ENCODE data around the gene C4orf17. TPM values are rescaled to one million over a fixed set of nuclear protein-coding genes. Genes with fewer than 3 reads are reported as not detected.
A peak's percentile ranks its signal among the peaks of the same experiment; 100 is the strongest.
"Not testable (repeated sequence)": the region's sequence is repeated elsewhere in the genome, so short reads cannot be mapped to it uniquely, and the experiment has no call there.

The C4orf17 gene
- total and polyA plus RNA-seq, 9 donors, result 0.06 to 0.25 (median 0.15) TPM; not detected in 5

GRCh38 chr4:99485212-99485611 is 25.6 kb upstream of the C4orf17 start:
- Histone ChIP-seq H3K27me3 (ENCODE audit: control insufficient read depth, insufficient read depth, low read length) (no peaks in the 10 kb centered on the region), H3K36me3 (ENCODE audit: control insufficient read depth, insufficient read depth, low read length) (no peaks in the 10 kb centered on the region), H3K4me1 (ENCODE audit: control insufficient read depth, insufficient read depth, low read length) (no peaks in the 10 kb centered on the region), H3K9me3 (replicated peaks; ENCODE audit: control insufficient read depth, low read depth, low read length) (peaks cover 23% of the 10 kb centered on the region), H3K4me3 (ENCODE audit: low read length) (no peak overlapping the region), H3K27ac (ENCODE audit: low read length) (no peak overlapping the region)
- no CpG with 5 or more reads among the region's 1 CpG for WGBS (ENCODE audit: insufficient coverage)
- DNase-seq, result no peak

- not testable (repeated sequence) for H3K4me1 ChIP-seq (ENCODE audit: control insufficient read depth, insufficient read depth, low read length); DNase-seq; H3K36me3 ChIP-seq (ENCODE audit: control insufficient read depth, insufficient read depth, low read length); H3K4me3 ChIP-seq (ENCODE audit: low read length); H3K27ac ChIP-seq (ENCODE audit: low read length); H3K27me3 ChIP-seq (ENCODE audit: control insufficient read depth, insufficient read depth, low read length)
- WGBS (ENCODE audit: insufficient coverage), result no CpG with 5 or more reads among the region's 3 CpGs
- H3K9me3 ChIP-seq (replicated peaks; ENCODE audit: control insufficient read depth, low read depth, low read length), result peaks cover 25% of the 10 kb centered on the region
Observed at GRCh38 chr4:99486648-99487047, 24.2 kb upstream of the C4orf17 start.

GRCh38 chr4:99490286-99490685 is 20.5 kb upstream of the C4orf17 start:
- H3K27ac ChIP-seq (ENCODE audit: low read length), result no peak overlapping the region
- H3K36me3 ChIP-seq (ENCODE audit: control insufficient read depth, insufficient read depth, low read length), result no peaks in the 10 kb centered on the region
- DNase-seq, result peak; percentile 3
- peaks cover 22% of the 10 kb centered on the region for H3K9me3 ChIP-seq (replicated peaks; ENCODE audit: control insufficient read depth, low read depth, low read length)
- H3K4me1 ChIP-seq (ENCODE audit: control insufficient read depth, insufficient read depth, low read length), result no peaks in the 10 kb centered on the region
- no peak overlapping the region for H3K4me3 ChIP-seq (ENCODE audit: low read length)
- H3K27me3 ChIP-seq (ENCODE audit: control insufficient read depth, insufficient read depth, low read length), result no peaks in the 10 kb centered on the region
- no CpG with 5 or more reads among the region's 4 CpGs for WGBS (ENCODE audit: insufficient coverage)

- Histone ChIP-seq H3K27ac (ENCODE audit: low read length) (peak overlapping the region; percentile 10), H3K27me3 (ENCODE audit: control insufficient read depth, insufficient read depth, low read length) (no peaks in the 10 kb centered on the region), H3K9me3 (replicated peaks; ENCODE audit: control insufficient read depth, low read depth, low read length) (no peaks in the 10 kb centered on the region), H3K4me3 (ENCODE audit: low read length) (no peak overlapping the region), H3K4me1 (ENCODE audit: control insufficient read depth, insufficient read depth, low read length) (peaks cover 12% of the 10 kb centered on the region), H3K36me3 (ENCODE audit: control insufficient read depth, insufficient read depth, low read length) (no peaks in the 10 kb centered on the region)
- WGBS (ENCODE audit: insufficient coverage), result 83% methylated on average over 2 of the region's 3 CpGs
- peak; percentile 41 for DNase-seq
Observed at GRCh38 chr4:99504804-99505502, 5.9 kb upstream of the C4orf17 start.

- peaks cover 12% of the 10 kb centered on the region for H3K4me1 ChIP-seq (ENCODE audit: control insufficient read depth, insufficient read depth, low read length)
- no peaks in the 10 kb centered on the region for H3K9me3 ChIP-seq (replicated peaks; ENCODE audit: control insufficient read depth, low read depth, low read length)
- WGBS (ENCODE audit: insufficient coverage), result no CpG with 5 or more reads among the region's 2 CpGs
- no peak overlapping the region for H3K4me3 ChIP-seq (ENCODE audit: low read length)
- no peaks in the 10 kb centered on the region for H3K27me3 ChIP-seq (ENCODE audit: control insufficient read depth, insufficient read depth, low read length)
- DNase-seq, result no peak
- no peak overlapping the region for H3K27ac ChIP-seq (ENCODE audit: low read length)
- no peaks in the 10 kb centered on the region for H3K36me3 ChIP-seq (ENCODE audit: control insufficient read depth, insufficient read depth, low read length)
Observed at GRCh38 chr4:99506781-99507180, 4.0 kb upstream of the C4orf17 start.

GRCh38 chr4:99507349-99507748 is 3.5 kb upstream of the C4orf17 start:
- H3K27me3 ChIP-seq (ENCODE audit: control insufficient read depth, insufficient read depth, low read length), result no peaks in the 10 kb centered on the region
- no CpG with 5 or more reads among the region's 1 CpG for WGBS (ENCODE audit: insufficient coverage)
- no peak for DNase-seq

GRCh38 chr4:99507762-99508161 is 3.1 kb upstream of the C4orf17 start:
- Histone ChIP-seq H3K4me1 (ENCODE audit: control insufficient read depth, insufficient read depth, low read length) (peaks cover 12% of the 10 kb centered on the region), H3K27me3 (ENCODE audit: control insufficient read depth, insufficient read depth, low read length) (no peaks in the 10 kb centered on the region), H3K27ac (ENCODE audit: low read length) (no peak overlapping the region), H3K36me3 (ENCODE audit: control insufficient read depth, insufficient read depth, low read length) (no peaks in the 10 kb centered on the region), H3K4me3 (ENCODE audit: low read length) (no peak overlapping the region), H3K9me3 (replicated peaks; ENCODE audit: control insufficient read depth, low read depth, low read length) (no peaks in the 10 kb centered on the region)
- DNase-seq, result no peak

More at GRCh38 chr4:99507349-99507748, 3.5 kb upstream of the C4orf17 start:
- H3K9me3 ChIP-seq (replicated peaks; ENCODE audit: control insufficient read depth, low read depth, low read length), result no peaks in the 10 kb centered on the region
- no peak overlapping the region for H3K4me3 ChIP-seq (ENCODE audit: low read length)
- no peaks in the 10 kb centered on the region for H3K36me3 ChIP-seq (ENCODE audit: control insufficient read depth, insufficient read depth, low read length)
- peaks cover 12% of the 10 kb centered on the region for H3K4me1 ChIP-seq (ENCODE audit: control insufficient read depth, insufficient read depth, low read length)
- no peak overlapping the region for H3K27ac ChIP-seq (ENCODE audit: low read length)

- no CpG with 5 or more reads among the region's 6 CpGs for WGBS (ENCODE audit: insufficient coverage)
- Histone ChIP-seq H3K4me1 (ENCODE audit: control insufficient read depth, insufficient read depth, low read length) (no peaks in the 10 kb centered on the region), H3K4me3 (ENCODE audit: low read length) (no peak overlapping the region), H3K36me3 (ENCODE audit: control insufficient read depth, insufficient read depth, low read length) (no peaks in the 10 kb centered on the region), H3K9me3 (replicated peaks; ENCODE audit: control insufficient read depth, low read depth, low read length) (no peaks in the 10 kb centered on the region), H3K27ac (ENCODE audit: low read length) (no peak overlapping the region), H3K27me3 (ENCODE audit: control insufficient read depth, insufficient read depth, low read length) (no peaks in the 10 kb centered on the region)
- DNase-seq, result peak; percentile 4
Observed at GRCh38 chr4:99518601-99519295, 7.9 kb downstream of the C4orf17 start.

GRCh38 chr4:99529228-99529627 is 18.4 kb downstream of the C4orf17 start:
- no peak overlapping the region for H3K27ac ChIP-seq (ENCODE audit: low read length)
- no peak overlapping the region for H3K4me3 ChIP-seq (ENCODE audit: low read length)
- no peaks in the 10 kb centered on the region for H3K4me1 ChIP-seq (ENCODE audit: control insufficient read depth, insufficient read depth, low read length)
- H3K27me3 ChIP-seq (ENCODE audit: control insufficient read depth, insufficient read depth, low read length), result no peaks in the 10 kb centered on the region
- peak; percentile 77 for DNase-seq
- no peaks in the 10 kb centered on the region for H3K9me3 ChIP-seq (replicated peaks; ENCODE audit: control insufficient read depth, low read depth, low read length)
- H3K36me3 ChIP-seq (ENCODE audit: control insufficient read depth, insufficient read depth, low read length), result no peaks in the 10 kb centered on the region

GRCh38 chr4:99529956-99530355 is 19.1 kb downstream of the C4orf17 start:
- DNase-seq, result peak; percentile 4
- 78% methylated on average over 2 of the region's 3 CpGs for whole genome bisulfite sequencing (ENCODE audit: insufficient coverage)
- no peak overlapping the region for H3K4me3 ChIP-seq (ENCODE audit: low read length)

More at GRCh38 chr4:99529956-99530355, 19.1 kb downstream of the C4orf17 start:
- Histone ChIP-seq H3K9me3 (replicated peaks; ENCODE audit: control insufficient read depth, low read depth, low read length) (no peaks in the 10 kb centered on the region), H3K27me3 (ENCODE audit: control insufficient read depth, insufficient read depth, low read length) (no peaks in the 10 kb centered on the region), H3K36me3 (ENCODE audit: control insufficient read depth, insufficient read depth, low read length) (no peaks in the 10 kb centered on the region), H3K4me1 (ENCODE audit: control insufficient read depth, insufficient read depth, low read length) (no peaks in the 10 kb centered on the region), H3K27ac (ENCODE audit: low read length) (no peak overlapping the region)
